Naive thymus-derived CD8-positive, alpha-beta T cell (primary cell): ENCODE data around the gene PSMB1. TPM values are rescaled to one million over a fixed set of nuclear protein-coding genes. Genes with fewer than 3 reads are reported as not detected.

Experiments used
- ATAC-seq, 2 donors: fragments of 150-1000 bp; cut with Tn5 transposase in 1 of 2; sonication (Bioruptor Pico), chemical (Tn5 transposase) in 1 of 2; 1 replicate in 1 of 2; 2 replicates in 1 of 2; pipeline ENCODE4 v1.10.0; 2021; ENCODE audit warnings: mild to moderate bottlenecking in 2 of 2, moderate library complexity in 2 of 2
- POLR2A ChIA-PET: fragments of 350-600 bp; sonication (Branson Sonifier 250); formaldehyde crosslinking; loops from one replicate; lab custom pipeline; 2021; ENCODE audit warnings: antibody characterized with exemption; lab: Charles Lee
- DNase-seq, 10 donors: peaks; one replicate each; pipeline versions ENCODE4 v3.0.0 to v3.0.0-alpha.2; 2020 to 2022
- H3K27ac Mint-ChIP-seq, 10 donors: one replicate each; pipeline ENCODE4 v1.8.0; 2020 to 2022; ENCODE audit warnings: mild to moderate bottlenecking in 10 of 10, mixed read lengths in 10 of 10, moderate library complexity in 4 of 10, inconsistent platforms in 1 of 10
- H3K27me3 Mint-ChIP-seq, 5 donors: one replicate each; pipeline ENCODE4 v1.8.0; 2021 to 2022; ENCODE audit warnings: mixed read lengths in 5 of 5
- H3K36me3 Mint-ChIP-seq, 3 donors: one replicate each; pipeline ENCODE4 v1.8.0; 2020 to 2022; ENCODE audit warnings: mixed read lengths in 3 of 3, mild to moderate bottlenecking in 2 of 3, inconsistent platforms in 1 of 3
- H3K4me1 Mint-ChIP-seq, 4 donors: one replicate each; pipeline ENCODE4 v1.8.0; 2021 to 2022; ENCODE audit warnings: mixed read lengths in 4 of 4
- H3K4me3 Mint-ChIP-seq, 10 donors: one replicate each; pipeline ENCODE4 v1.8.0; 2020 to 2022; ENCODE audit warnings: mild to moderate bottlenecking in 10 of 10, mixed read lengths in 10 of 10, moderate library complexity in 6 of 10, inconsistent platforms in 1 of 10
- H3K9me3 Mint-ChIP-seq, 9 donors: one replicate each; pipeline ENCODE4 v1.8.0; 2020 to 2022; ENCODE audit warnings: mixed read lengths in 9 of 9, mild to moderate bottlenecking in 3 of 9, inconsistent platforms in 1 of 9, moderate library complexity in 1 of 9
- polyA plus RNA-seq, 3 donors: library from polyadenylated mRNA; unstranded; fragments of 300-500 nt; fragmentation: Illumina TruSeq; gene quantifications; one replicate each; pipeline ENCODE4 v1.2.3, GENCODE V29; 2021
- total RNA-seq, 8 experiments: library from RNA in 2 of 8; stranded (reverse) in 2 of 8; gene quantifications; one replicate each; pipeline ENCODE4 v1.2.3 and lab custom pipeline; 2021 to 2026

Gene PSMB1
- 100 to 1,000 TPM in 1 of 2 experiments, 10 to 100 TPM in 1; 98.7 to 106 TPM for total RNA-seq
- polyA plus RNA-seq = 100 to 1,000 TPM; 449 to 578 (median 506) TPM
- 65.6 to 285 (median 96.0) reads per million in 6 experiments for total RNA-seq (lab: John Stamatoyannopoulos, UW)

GRCh38 chr6:170552765-170553533 lies at the start of gene PSMB1:
Gene PSMB1, minus strand, starts transcription at chr6:170553307. Its CDS starts 65 bp downstream, at chr6:170553242.
- POLR2A ChIA-PET = interaction anchor here (0.8 to 4.3 kb wide), 11 partner anchors 15 to 1340 kb away, joined by 3 to 59 read pairs (median 5); partner anchors contain the start of genes C6orf120, DYNLT2, ERMARD and FAM120B
- no peak within 1 kb of the TSS for H3K4me3 Mint-ChIP-seq
- H3K27ac Mint-ChIP-seq = no peak within 1 kb of the TSS
- no peaks in the 10 kb centered on the region for H3K27me3 Mint-ChIP-seq
- H3K4me1 Mint-ChIP-seq = peaks cover 11 to 47% (median 28%) of the 10 kb centered on the region in 4 donors
- DNase-seq = peak; percentile 61 to 88 (median 70)
- H3K9me3 Mint-ChIP-seq = no peaks in the 10 kb centered on the region
- peak; percentile 18 to 33 for ATAC-seq
- peaks cover 0 to 43% (median 3%) of the 10 kb centered on the region in 3 donors for H3K36me3 Mint-ChIP-seq

DNA sequence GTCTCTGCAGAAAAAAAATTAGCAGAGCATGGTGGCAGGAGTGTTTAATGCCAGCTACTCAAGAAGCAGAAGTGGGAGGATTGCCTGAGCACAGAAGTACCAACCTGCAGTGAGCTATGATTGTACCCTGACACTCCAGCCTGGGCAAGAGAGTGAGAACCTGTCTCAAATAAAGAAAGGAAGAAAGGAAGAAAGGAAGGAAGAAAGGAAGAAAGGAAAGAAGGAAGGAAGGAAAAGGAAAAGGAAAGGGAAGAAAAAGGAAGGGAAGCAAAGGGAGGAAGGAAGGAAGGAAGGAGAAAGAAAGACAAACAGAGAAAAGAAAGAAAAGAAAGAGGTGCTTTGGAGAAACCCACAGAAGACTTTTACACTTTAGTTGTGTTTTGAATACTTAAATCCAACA lies 44.2 kb upstream of the PSMB1 start:
- POLR2A ChIA-PET = no interaction called here
- no peak overlapping the region for H3K27ac Mint-ChIP-seq
- DNase-seq (no peak), ATAC-seq (no peak)
- peaks cover 6 to 25% (median 11%) of the 10 kb centered on the region in 9 donors for H3K9me3 Mint-ChIP-seq
- peaks cover 5 to 44% (median 11%) of the 10 kb centered on the region in 5 donors for H3K27me3 Mint-ChIP-seq
- H3K36me3 Mint-ChIP-seq = peaks cover 0 to 21% (median 11%) of the 10 kb centered on the region in 3 donors
- H3K4me3 Mint-ChIP-seq = no peak overlapping the region
- no peaks in the 10 kb centered on the region for H3K4me1 Mint-ChIP-seq

GRCh38 chr6:170596426-170596825 lies 43.3 kb upstream of the PSMB1 start:
- Mint-ChIP-seq H3K36me3 (peaks cover 0 to 29% (median 17%) of the 10 kb centered on the region in 3 donors), H3K9me3 (peaks cover 13 to 34% (median 19%) of the 10 kb centered on the region in 9 donors), H3K4me1 (no peaks in the 10 kb centered on the region), H3K27ac (peak overlapping the region in 1 of 10 donors; percentile 25), H3K4me3 (no peak overlapping the region), H3K27me3 (peaks cover 5 to 52% (median 11%) of the 10 kb centered on the region in 5 donors)
- ATAC-seq (no peak), DNase-seq (no peak)
- POLR2A ChIA-PET = no interaction called here

- Mint-ChIP-seq H3K4me3 (no peak overlapping the region), H3K27ac (no peak overlapping the region), H3K4me1 (peaks cover 0 to 4% (median 0%) of the 10 kb centered on the region in 4 donors), H3K36me3 (peaks cover 2 to 42% (median 18%) of the 10 kb centered on the region in 3 donors), H3K27me3 (peaks cover 3 to 48% (median 12%) of the 10 kb centered on the region in 5 donors), H3K9me3 (peaks cover 16 to 51% (median 31%) of the 10 kb centered on the region in 9 donors)
- ATAC-seq (no peak), DNase-seq (no peak)
- POLR2A ChIA-PET = no interaction called here
Observed at GRCh38 chr6:170590725-170591124, 37.6 kb upstream of the PSMB1 start.

DNA sequence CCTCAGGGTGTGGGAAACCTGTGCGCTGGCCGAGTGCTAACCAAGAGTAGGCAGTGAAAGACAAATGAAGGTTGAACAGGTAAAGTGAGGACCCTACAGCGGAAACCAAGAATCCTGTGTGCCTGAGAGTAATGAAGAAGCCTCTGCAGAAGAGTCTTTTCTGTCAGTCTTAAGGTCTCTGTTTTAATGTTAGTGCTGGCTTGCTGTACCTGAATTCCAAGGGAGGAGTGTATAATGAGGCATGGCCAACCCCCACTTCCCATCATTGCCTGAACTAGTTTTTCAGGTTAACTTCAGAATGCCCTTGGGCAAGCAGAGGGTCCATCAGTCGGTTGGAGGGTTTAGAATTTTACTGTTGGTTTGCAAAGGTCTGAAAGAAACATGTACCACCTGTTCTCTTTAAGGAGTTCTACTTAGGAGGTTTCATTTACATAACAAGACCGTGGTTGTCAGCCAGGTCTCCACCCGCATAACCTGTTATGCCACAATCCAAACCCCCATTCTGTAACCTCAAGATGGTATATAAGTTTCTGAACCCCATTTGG lies 31.9 kb upstream of the PSMB1 start:
- H3K4me3 Mint-ChIP-seq = peak overlapping the region; percentile 96 to 99 (median 98)
- peaks cover 0 to 12% (median 0%) of the 10 kb centered on the region in 5 donors for H3K27me3 Mint-ChIP-seq
- H3K36me3 Mint-ChIP-seq = peaks cover 0 to 33% (median 5%) of the 10 kb centered on the region in 3 donors
- no peak for ATAC-seq
- H3K9me3 Mint-ChIP-seq = peaks cover 0 to 5% (median 4%) of the 10 kb centered on the region in 9 donors
- DNase-seq = no peak
- peaks cover 10 to 38% (median 30%) of the 10 kb centered on the region in 4 donors for H3K4me1 Mint-ChIP-seq
- peak overlapping the region; percentile 96 to 99 (median 98) for H3K27ac Mint-ChIP-seq
- POLR2A ChIA-PET = interaction anchor here (0.7 to 1.7 kb wide), 3 partner anchors 14 to 32 kb away, joined by 4 to 59 read pairs (median 5); partner anchors contain the start of genes PSMB1 and TBP

DNA sequence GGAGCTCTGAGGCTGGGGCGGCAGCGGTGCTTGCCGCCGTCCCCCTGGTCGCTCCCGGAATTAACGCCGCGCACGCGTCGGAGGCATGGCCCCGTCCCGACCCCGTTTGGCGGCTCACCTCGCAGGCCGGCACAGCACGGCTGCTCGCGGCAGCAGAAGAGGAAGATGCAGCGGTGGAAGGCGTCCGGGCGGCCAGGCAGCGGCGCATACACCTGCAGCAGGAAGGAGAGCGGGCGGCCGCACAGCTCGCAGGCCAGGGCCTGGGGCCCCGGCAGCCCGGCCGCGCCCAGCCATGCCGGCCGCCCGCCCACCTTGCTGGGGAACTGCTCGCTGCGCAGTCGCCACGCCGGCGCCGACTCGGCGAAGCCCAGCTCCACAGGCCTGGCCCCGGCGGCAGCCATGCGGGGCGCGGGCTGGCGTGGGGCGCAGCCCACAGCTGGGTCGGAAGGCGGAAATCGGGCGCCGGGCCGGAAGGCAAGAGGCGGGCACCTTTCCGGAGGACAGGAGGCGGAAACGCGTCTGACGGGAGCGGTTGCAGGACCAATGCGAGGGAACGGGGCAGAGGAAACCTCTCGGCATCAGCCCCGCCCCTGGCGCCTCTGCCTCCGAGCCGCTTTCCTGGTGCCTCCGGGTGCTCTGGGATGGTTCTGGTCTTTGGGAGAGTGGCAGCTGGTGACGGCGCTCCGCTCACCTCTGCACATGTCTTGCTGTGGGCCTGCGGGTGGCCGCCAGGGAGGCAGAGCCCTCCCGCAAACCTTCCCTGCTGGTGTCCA lies 31.3 kb upstream of the PSMB1 start, which contains the start of gene PDCD2:
TSS of gene PDCD2 (minus strand) at position 457 of the 773 bp plus-strand sequence. CDS start at position 401, 56 bp downstream.
- H3K9me3 Mint-ChIP-seq = no peaks in the 10 kb centered on the region
- ATAC-seq (peak; percentile 94 to 95), DNase-seq (peak; percentile 84 to 95 (median 90))
- H3K36me3 Mint-ChIP-seq = peaks cover 0 to 40% (median 5%) of the 10 kb centered on the region in 3 donors
- H3K4me3 Mint-ChIP-seq = peak within 1 kb of the TSS; percentile 96 to 99 (median 98)
- H3K27me3 Mint-ChIP-seq = peaks cover 0 to 6% (median 0%) of the 10 kb centered on the region in 5 donors
- peak within 1 kb of the TSS; percentile 96 to 99 (median 98) for H3K27ac Mint-ChIP-seq
- POLR2A ChIA-PET = interaction anchor here (0.6 to 1.7 kb wide), 9 partner anchors 8 to 882 kb away, joined by 3 to 59 read pairs (median 3); partner anchors contain the start of genes C6orf120, PSMB1 and TBP
- H3K4me1 Mint-ChIP-seq = peaks cover 11 to 38% (median 30%) of the 10 kb centered on the region in 4 donors

GRCh38 chr6:170583756-170584180 lies 30.7 kb upstream of the PSMB1 start:
- Mint-ChIP-seq H3K36me3 (peaks cover 0 to 46% (median 5%) of the 10 kb centered on the region in 3 donors), H3K4me3 (peak overlapping the region; percentile 92 to 99 (median 97)), H3K27me3 (peaks cover 0 to 5% (median 0%) of the 10 kb centered on the region in 5 donors), H3K4me1 (peaks cover 12 to 38% (median 30%) of the 10 kb centered on the region in 4 donors), H3K27ac (peak overlapping the region; percentile 91 to 99 (median 97)), H3K9me3 (no peaks in the 10 kb centered on the region)
- POLR2A ChIA-PET = interaction anchor here (0.6 to 1.7 kb wide), 6 partner anchors 8 to 881 kb away, joined by 3 to 59 read pairs (median 4); partner anchors contain the start of genes C6orf120, PSMB1 and TBP
- ATAC-seq (peak in 1 of 2 donors; percentile 1), DNase-seq (no peak)

GRCh38 chr6:170578909-170579308 lies 25.8 kb upstream of the PSMB1 start:
- POLR2A ChIA-PET = no interaction called here
- peaks cover 0 to 81% (median 5%) of the 10 kb centered on the region in 3 donors for H3K36me3 Mint-ChIP-seq

DNA sequence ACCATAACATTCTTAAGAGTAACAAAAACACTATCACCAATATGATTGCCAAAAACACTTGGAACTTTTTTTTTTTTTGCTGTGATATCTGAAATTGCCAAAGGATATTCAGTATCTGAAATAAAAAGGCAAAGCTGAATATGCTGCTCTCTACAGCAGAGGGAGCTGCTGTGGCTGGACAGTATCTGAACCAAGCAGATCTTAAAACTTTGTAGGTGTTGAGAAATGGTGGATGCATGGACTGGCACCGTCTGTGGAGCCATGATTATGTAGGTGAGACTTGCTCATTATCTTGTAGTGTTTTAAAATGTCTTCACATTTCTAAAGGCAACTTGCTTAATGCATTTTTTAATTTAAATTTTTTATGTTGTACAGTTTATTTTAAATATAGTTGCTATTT lies 22.1 kb upstream of the PSMB1 start:
- Mint-ChIP-seq H3K4me1 (peaks cover 0 to 4% (median 0%) of the 10 kb centered on the region in 4 donors), H3K9me3 (no peaks in the 10 kb centered on the region), H3K27me3 (no peaks in the 10 kb centered on the region), H3K27ac (peak overlapping the region in 1 of 10 donors; percentile 29), H3K4me3 (no peak overlapping the region), H3K36me3 (peaks cover 0 to 82% (median 1%) of the 10 kb centered on the region in 3 donors)
- DNase-seq (no peak), ATAC-seq (no peak)
- POLR2A ChIA-PET = no interaction called here

More at GRCh38 chr6:170578909-170579308, 25.8 kb upstream of the PSMB1 start:
- no peak for DNase-seq
- peak overlapping the region in 3 of 10 donors; percentile 42 to 52 (median 47) for H3K27ac Mint-ChIP-seq
- H3K4me1 Mint-ChIP-seq = peaks cover 5 to 27% (median 18%) of the 10 kb centered on the region in 4 donors
- no peak for ATAC-seq
- no peaks in the 10 kb centered on the region for H3K27me3 Mint-ChIP-seq
- H3K4me3 Mint-ChIP-seq = no peak overlapping the region
- H3K9me3 Mint-ChIP-seq = no peaks in the 10 kb centered on the region

GRCh38 chr6:170572704-170573466 lies 19.8 kb upstream of the PSMB1 start:
- peaks cover 0 to 3% (median 0%) of the 10 kb centered on the region in 4 donors for H3K4me1 Mint-ChIP-seq
- H3K9me3 Mint-ChIP-seq = no peaks in the 10 kb centered on the region
- H3K27ac Mint-ChIP-seq = peak overlapping the region in 5 of 10 donors; percentile 19 to 41 (median 29)

More at GRCh38 chr6:170572704-170573466, 19.8 kb upstream of the PSMB1 start:
- Mint-ChIP-seq H3K36me3 (peaks cover 0 to 81% (median 15%) of the 10 kb centered on the region in 3 donors), H3K27me3 (no peaks in the 10 kb centered on the region), H3K4me3 (no peak overlapping the region)
- POLR2A ChIA-PET = no interaction called here
- DNase-seq (no peak), ATAC-seq (no peak)
